ENCODE data around the gene TMEM164.
A peak's percentile ranks its signal among the peaks of the same experiment; 100 is the strongest.

Gene TMEM164

GRCh38 chrX:110162131-110162530, 159.2 kb downstream of the TMEM164 start:
- no peak for DNase-seq

GRCh38 chrX:110162867-110163266, 160.0 kb downstream of the TMEM164 start:
- no peak for DNase-seq

GRCh38 chrX:110163488-110163887, 160.6 kb downstream of the TMEM164 start:
- DNase-seq: no peak

- peak in 11 of 56 donors; percentile 0 to 38 (median 9) for DNase-seq
Observed at GRCh38 chrX:110167952-110168451, 165.1 kb downstream of the TMEM164 start.

GRCh38 chrX:110168585-110168984, 165.7 kb downstream of the TMEM164 start:
- DNase-seq: peak in 7 of 56 donors; percentile 3 to 44 (median 7)

- DNase-seq: no peak
Observed at GRCh38 chrX:110170029-110170428, 167.1 kb downstream of the TMEM164 start.

- no peak for DNase-seq
Observed at GRCh38 chrX:110171442-110171841, 168.5 kb downstream of the TMEM164 start.

GRCh38 chrX:110172215-110172614, 169.3 kb downstream of the TMEM164 start:
- DNase-seq: no peak

GRCh38 chrX:110173192-110174175, 170.6 kb downstream of the TMEM164 start:
- no peak for DNase-seq

- no peak for DNase-seq
Observed at GRCh38 chrX:110175146-110175545, 172.2 kb downstream of the TMEM164 start.

GRCh38 chrX:110175696-110176095, 172.8 kb downstream of the TMEM164 start:
- peak in 2 of 56 donors; percentile 4 to 21 for DNase-seq

- no peak for DNase-seq
Observed at GRCh38 chrX:110178179-110178865, 175.4 kb downstream of the TMEM164 start.

GRCh38 chrX:110180176-110180927, 177.4 kb downstream of the TMEM164 start:
- DNase-seq: no peak

GRCh38 chrX:110180928-110181310, 178.0 kb downstream of the TMEM164 start:
- DNase-seq: no peak

- no peak for DNase-seq
Observed at GRCh38 chrX:110181459-110182137, 178.7 kb downstream of the TMEM164 start.

- DNase-seq: no peak
Observed at GRCh38 chrX:110182362-110182761, 179.4 kb downstream of the TMEM164 start.

- no peak for DNase-seq
Observed at GRCh38 chrX:110182865-110183264, 180.0 kb downstream of the TMEM164 start.

- no peak for DNase-seq
Observed at GRCh38 chrX:110183314-110183713, 180.4 kb downstream of the TMEM164 start.

GRCh38 chrX:110188701-110189558, 186.0 kb downstream of the TMEM164 start:
- DNase-seq: no peak

GRCh38 chrX:110192516-110192915, 189.6 kb downstream of the TMEM164 start:
- DNase-seq: no peak
